Right lobe of liver (tissue), 6 donors: ENCODE results near the gene LRP1. TPM values are rescaled to one million over a fixed set of nuclear protein-coding genes. Genes with fewer than 3 reads are reported as not detected.
A peak's percentile ranks its signal among the peaks of the same experiment; 100 is the strongest.

Experiments used
- ATAC-seq, 4 donors: fragments of 200-7000 bp; cut with Tn5 transposase; one replicate each; pipeline ENCODE4 v1.9.1; 2020; ENCODE audit warnings: mild to moderate bottlenecking in 4 of 4, moderate library complexity in 4 of 4
- DNase-seq, 3 donors: peaks; one replicate each; pipeline ENCODE4 v3.0.0-alpha.2; 2020
- H3K27ac ChIP-seq, 3 donors: fragments of 200-600 bp; one replicate each; pipeline ENCODE4 v1.8.0; 2022
- H3K27me3 ChIP-seq, 2 donors: fragments of 200-600 bp; one replicate each; pipeline ENCODE4 v1.8.0; 2022
- H3K36me3 ChIP-seq, 4 donors: fragments of 200-600 bp; sonication (generic) in 1 of 4; one replicate each; pipeline versions ENCODE4 v1.5.1 to v1.8.0; 2017 to 2022; ENCODE audit warnings: control low read depth in 1 of 4
- H3K4me1 ChIP-seq, 4 donors: fragments of 200-600 bp; sonication (generic) in 1 of 4; one replicate each; pipeline versions ENCODE4 v1.5.1 to v1.8.0; 2017 to 2022; ENCODE audit warnings: control low read depth in 1 of 4
- H3K4me3 ChIP-seq, 3 donors: fragments of 200-600 bp; one replicate each; pipeline ENCODE4 v1.8.0; 2022
- H3K9me3 ChIP-seq, 4 donors: fragments of 200-600 bp; sonication (generic) in 1 of 4; one replicate each; pipeline versions ENCODE4 v1.5.1 to v1.8.0; 2017 to 2022; ENCODE audit warnings: control low read depth in 1 of 4
- CTCF ChIP-seq, 4 donors: fragments of 200-600 bp in 3 of 4; fragments of 450-650 bp in 1 of 4; IDR thresholded peaks; one replicate each; pipeline versions ENCODE4 v1.5.1 to v1.8.0; 2016 to 2022; ENCODE audit warnings: antibody characterized with exemption in 4 of 4, mild to moderate bottlenecking in 2 of 4
- POLR2A ChIP-seq: fragments of 450-650 bp; IDR thresholded peaks from one replicate; pipeline ENCODE4 v1.6.1; 2017; ENCODE audit warnings: antibody characterized with exemption, mild to moderate bottlenecking
- WGBS: methylation state at CpG from one replicate; pipeline ENCODE4 v1.1.6; 2018; ENCODE audit warnings: low coverage, low lambda C conversion rate; ENCODE audit not compliant: insufficient coverage; ENCODE audit errors: missing lambda C conversion rate; 5-methylcytosine and 5-hydroxymethylcytosine counted together
- intact Hi-C, 2 donors: fragments of 100-400 bp; cut with DNase I; formaldehyde crosslinking; loops; one replicate each; pipeline versions ENCODE4 v1.11.2 to v1.14.1; 2022
- total RNA-seq, 6 experiments: library from RNA; depleted of rRNA in 2 of 6; stranded (reverse); fragments of >200 nt in 2 of 6; fragmentation: NEBNext Ultra II Directional in 3 of 6; extraction: Animal tissue kit (Norgen Biotek cat#: 25700) in 3 of 6; gene quantifications; one replicate each; pipeline versions ENCODE4 v1.1.0 to v1.2.4, GENCODE V29; 2016 to 2023
- donor health status: DM: no; HTN: yes; CAD: no.
- donor health status: DM: no; HTN: no; CAD: no.
- donor health status: DM: no; HTN: no; CAD: no.
- donor health status: DM: no; HTN: yes; CAD: no.
- donor health status: DM: no; HTN: yes; CAD: no.

Gene LRP1
- total RNA-seq, 6 experiments from 2014 or later = 268 to 387 (median 301) TPM

GRCh38 chr12:57231276-57232021 lies 103.2 kb downstream of the LRP1 start:
- no peaks in the 10 kb centered on the region for H3K27me3 ChIP-seq
- peak in 2 of 3 donors; percentile 84 to 89 for DNase-seq
- peak; percentile 29 for TF ChIP-seq POLR2A
- no peak for TF ChIP-seq CTCF (IDR thresholded peaks at IDR 0.05)
- H3K27ac ChIP-seq = peak overlapping the region; percentile 89 to 91 (median 91)
- peak in 3 of 4 donors; percentile 36 to 46 (median 41) for ATAC-seq
- intact Hi-C loops = no loop called here
- H3K9me3 ChIP-seq = no peaks in the 10 kb centered on the region
- peak overlapping the region; percentile 58 to 63 (median 60) for H3K4me3 ChIP-seq
- H3K4me1 ChIP-seq = peaks cover 0 to 54% (median 23%) of the 10 kb centered on the region in 4 donors
- peaks cover 0 to 31% (median 15%) of the 10 kb centered on the region in 4 donors for H3K36me3 ChIP-seq
- 60% methylated on average over 1 of the region's 13 CpGs for WGBS

DNA sequence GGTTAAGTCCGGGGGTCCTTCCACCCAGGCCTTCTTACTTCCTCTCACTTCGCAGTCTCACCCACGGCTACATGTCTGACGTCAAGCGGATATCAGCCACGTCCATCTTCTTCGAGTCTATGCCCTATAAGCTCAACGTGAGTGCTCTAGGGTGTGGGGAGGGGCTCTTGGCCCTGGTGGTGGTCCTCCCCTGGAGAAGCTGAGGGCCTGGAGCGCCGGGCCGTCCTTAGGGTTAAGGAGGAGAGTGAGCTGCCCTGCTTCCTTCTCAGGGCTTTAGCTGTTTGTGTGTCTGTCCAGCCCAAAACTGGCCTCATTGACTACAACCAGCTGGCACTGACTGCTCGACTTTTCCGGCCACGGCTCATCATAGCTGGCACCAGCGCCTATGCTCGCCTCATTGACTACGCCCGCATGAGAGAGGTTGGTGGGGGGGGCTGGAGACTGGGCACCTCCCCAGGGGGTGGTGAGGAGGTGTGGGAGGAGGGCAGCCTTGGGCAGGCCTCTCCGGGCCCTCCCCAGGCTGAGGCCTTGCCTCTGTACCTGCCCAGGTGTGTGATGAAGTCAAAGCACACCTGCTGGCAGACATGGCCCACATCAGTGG lies 104.0 kb downstream of the LRP1 start:
- peak in 1 of 3 donors; percentile 63 for DNase-seq
- Histone ChIP-seq H3K9me3 (no peaks in the 10 kb centered on the region), H3K27ac (peak overlapping the region in 2 of 3 donors; percentile 89 to 91), H3K4me3 (peak overlapping the region; percentile 58 to 63 (median 60)), H3K4me1 (peaks cover 0 to 54% (median 23%) of the 10 kb centered on the region in 4 donors), H3K36me3 (peaks cover 0 to 31% (median 15%) of the 10 kb centered on the region in 4 donors), H3K27me3 (no peaks in the 10 kb centered on the region)
- TF ChIP-seq POLR2A = no peak
- TF ChIP-seq CTCF (IDR thresholded peaks at IDR 0.05) = no peak
- 46% methylated on average over 9 of the region's 19 CpGs for WGBS
- intact Hi-C loops = no loop called here
- ATAC-seq = peak in 1 of 4 donors; percentile 2

- no peak overlapping the region for H3K4me3 ChIP-seq
- ATAC-seq = no peak
- TF ChIP-seq CTCF (IDR thresholded peaks at IDR 0.05) (no peak), POLR2A (no peak)
- DNase-seq = peak in 1 of 3 donors; percentile 18
- intact Hi-C loops = no loop called here
- peaks cover 0 to 31% (median 15%) of the 10 kb centered on the region in 4 donors for H3K36me3 ChIP-seq
- no peaks in the 10 kb centered on the region for H3K27me3 ChIP-seq
- peak overlapping the region in 1 of 3 donors; percentile 77 for H3K27ac ChIP-seq
- no peaks in the 10 kb centered on the region for H3K9me3 ChIP-seq
- no CpG with 5 or more reads among the region's 15 CpGs for WGBS
- peaks cover 0 to 61% (median 21%) of the 10 kb centered on the region in 4 donors for H3K4me1 ChIP-seq
These were observed 105.3 kb downstream of the LRP1 start for GRCh38 chr12:57233357-57234232.

DNA sequence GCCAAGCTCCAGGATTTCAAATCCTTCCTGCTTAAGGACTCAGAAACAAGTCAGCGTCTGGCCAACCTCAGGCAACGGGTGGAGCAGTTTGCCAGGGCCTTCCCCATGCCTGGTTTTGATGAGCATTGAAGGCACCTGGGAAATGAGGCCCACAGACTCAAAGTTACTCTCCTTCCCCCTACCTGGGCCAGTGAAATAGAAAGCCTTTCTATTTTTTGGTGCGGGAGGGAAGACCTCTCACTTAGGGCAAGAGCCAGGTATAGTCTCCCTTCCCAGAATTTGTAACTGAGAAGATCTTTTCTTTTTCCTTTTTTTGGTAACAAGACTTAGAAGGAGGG lies 105.9 kb downstream of the LRP1 start:
- DNase-seq = no peak
- peak overlapping the region in 2 of 3 donors; percentile 33 to 77 for H3K27ac ChIP-seq
- intact Hi-C loops = no loop called here

More for the DNA sequence above, 105.9 kb downstream of the LRP1 start:
- TF ChIP-seq CTCF (IDR thresholded peaks at IDR 0.05) (no peak), POLR2A (no peak)
- 59% methylated on average over 3 of the region's 3 CpGs for WGBS
- peaks cover 0 to 31% (median 15%) of the 10 kb centered on the region in 4 donors for H3K36me3 ChIP-seq
- ATAC-seq = no peak
- H3K27me3 ChIP-seq = no peaks in the 10 kb centered on the region
- no peaks in the 10 kb centered on the region for H3K9me3 ChIP-seq
- no peak overlapping the region for H3K4me3 ChIP-seq
- peaks cover 0 to 58% (median 18%) of the 10 kb centered on the region in 4 donors for H3K4me1 ChIP-seq
